GM13977 (cell line): ENCODE data around the gene GRIP1.

Experiments used
- DNase-seq: peaks from one replicate; pipeline ENCODE4 v3.0.0; 2012; ENCODE audit warnings: low spot score
- CTCF ChIP-seq: IDR thresholded peaks from 2 replicates; pipeline ENCODE4 v1.5.1; 2012; ENCODE audit warnings: mild to moderate bottlenecking, control low read depth; ENCODE audit not compliant: insufficient read depth; ENCODE audit errors: extremely low read depth, missing control alignments
- in situ Hi-C: fragments of 300-500 bp; cut with MboI; formaldehyde crosslinking; loops from one replicate; pipeline ENCODE4 v1.12.0; 2022; ENCODE audit warnings: low sequenced_read_pairs, low pct_unique_long_range_greater_than_20kb, mixed read lengths, inconsistent platforms; ENCODE audit not compliant: unreplicated experiment

The GRIP1 gene

DNA sequence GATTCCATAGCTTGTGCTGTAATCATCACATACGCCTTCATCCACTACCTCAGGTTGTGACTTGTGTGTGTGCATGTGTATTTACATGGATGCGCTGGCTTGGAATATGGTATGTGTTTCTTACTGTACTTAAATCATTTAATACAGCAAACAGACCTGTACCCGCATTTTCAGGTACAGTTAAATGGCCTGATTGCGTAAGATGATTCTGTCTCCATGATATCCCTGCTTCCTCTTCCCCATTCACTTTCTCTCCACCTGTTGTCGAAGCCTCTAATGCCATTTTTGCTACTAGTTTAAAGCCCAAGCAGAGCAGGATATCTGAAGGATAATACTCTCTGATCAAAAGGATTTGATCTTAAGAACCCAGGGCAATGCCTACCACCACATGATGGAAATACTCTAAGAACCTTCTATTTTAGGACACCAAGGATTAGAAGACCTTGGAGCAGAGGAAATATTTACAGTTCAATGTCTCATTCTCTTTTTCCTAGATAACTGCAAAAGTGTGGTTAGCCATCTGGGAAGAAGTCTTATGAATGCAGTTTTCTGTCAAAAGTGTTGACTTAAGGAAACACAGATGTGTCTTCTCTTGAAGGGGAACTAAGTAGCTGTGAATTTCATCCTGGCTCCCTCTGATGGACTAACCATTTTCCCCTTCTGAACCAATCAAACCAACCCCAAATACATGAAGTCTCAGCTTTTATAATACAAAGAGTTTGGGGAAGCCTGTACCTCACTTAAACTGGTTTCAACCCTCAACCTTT is 297.9 kb downstream of the GRIP1 start:
- no peak for TF ChIP-seq CTCF
- in situ Hi-C loops: no loop called here
- DNase-seq: no peak

- in situ Hi-C loops: no loop called here
- no peak for TF ChIP-seq CTCF
Measured at GRCh38 chr12:66379616-66380015, 299.3 kb downstream of the GRIP1 start.

GRCh38 chr12:66375560-66375959 is 303.3 kb downstream of the GRIP1 start:
- no peak for DNase-seq
- in situ Hi-C loops: no loop called here
- TF ChIP-seq CTCF: no peak

More at GRCh38 chr12:66379616-66380015, 299.3 kb downstream of the GRIP1 start:
- DNase-seq: no peak

- TF ChIP-seq CTCF: no peak
- in situ Hi-C loops: no loop called here
- DNase-seq: no peak
Measured at GRCh38 chr12:66371982-66372381, 306.9 kb downstream of the GRIP1 start.

GRCh38 chr12:66367015-66367667 is 311.7 kb downstream of the GRIP1 start:
- no peak for TF ChIP-seq CTCF
- in situ Hi-C loops: no loop called here
- no peak for DNase-seq

- in situ Hi-C loops: no loop called here
- no peak for TF ChIP-seq CTCF
- no peak for DNase-seq
Measured at GRCh38 chr12:66365718-66366490, 313.0 kb downstream of the GRIP1 start.
